Measurements from ENCODE around the gene DOCK9. TPM values are rescaled to one million over a fixed set of nuclear protein-coding genes. Genes with fewer than 3 reads are reported as not detected.

DOCK9 gene
- total RNA-seq, 1 donor from 2014 or later, result 339 TPM

Other genes starting within 250 kb of the DOCK9 start
- gene SLC15A1, start 225.4 kb downstream of the DOCK9 start, total RNA-seq (ENCODE audit: unreplicated experiment), result 0.10 TPM
- gene UBAC2, start 222.8 kb upstream of the DOCK9 start, total RNA-seq (ENCODE audit: unreplicated experiment), result 58.6 TPM

Measured in endothelial cell (in vitro differentiated cells).